ENCODE results near the gene SQSTM1. TPM values are rescaled to one million over a fixed set of nuclear protein-coding genes. Genes with fewer than 3 reads are reported as not detected.

SQSTM1 gene
- total and polyA plus RNA-seq, 12 donors, result 131 to 466 (median 387) TPM

DNA sequence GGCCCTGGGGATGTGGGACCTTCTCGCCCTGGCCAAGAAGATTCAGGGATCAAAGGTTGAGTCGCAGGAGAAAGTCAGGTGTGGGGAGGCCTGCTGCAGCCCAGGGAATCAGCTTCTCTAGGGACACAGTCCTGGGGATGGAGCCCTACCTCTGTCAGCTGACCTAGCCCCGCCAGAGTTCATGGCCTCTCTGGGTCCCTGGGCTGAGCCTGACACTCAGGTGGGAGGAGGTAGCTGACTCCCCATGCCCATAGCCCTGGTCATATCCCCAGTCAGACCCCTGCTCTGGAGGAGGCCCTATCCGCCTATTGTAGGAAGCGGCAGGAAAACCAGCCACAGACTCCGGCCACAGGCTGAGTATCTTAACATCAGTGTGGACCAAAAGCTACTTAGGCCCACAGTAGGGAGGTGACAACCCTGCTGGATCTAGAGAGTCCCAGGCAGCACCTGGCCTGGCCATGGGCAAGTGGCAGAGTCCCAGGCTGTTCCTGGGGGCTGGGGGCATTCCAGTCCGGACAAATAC is 52.9 kb downstream of the SQSTM1 start:
- Histone ChIP-seq H3K9me3 (no peaks in the 10 kb centered on the region), H3K27me3 (no peaks in the 10 kb centered on the region), H3K4me1 (peaks cover 0 to 11% (median 0%) of the 10 kb centered on the region in 9 donors), H3K27ac (no peak overlapping the region), H3K36me3 (peaks cover 0 to 97% (median 40%) of the 10 kb centered on the region in 9 donors), H3K4me3 (no peak overlapping the region)
- no peak for DNase-seq
- WGBS, 2 donors, result 90 to 93% methylated on average over 7 of the region's 7 CpGs
- ATAC-seq, result no peak
- intact Hi-C loops (cut with DNase I), result loop anchor here in 1 of 10 donors (5.0 kb wide), 1 partner anchor 34 kb away; the partner anchor contains the start of gene TBC1D9B
- no peak for TF ChIP-seq CTCF (IDR thresholded peaks at IDR 0.05)

DNA sequence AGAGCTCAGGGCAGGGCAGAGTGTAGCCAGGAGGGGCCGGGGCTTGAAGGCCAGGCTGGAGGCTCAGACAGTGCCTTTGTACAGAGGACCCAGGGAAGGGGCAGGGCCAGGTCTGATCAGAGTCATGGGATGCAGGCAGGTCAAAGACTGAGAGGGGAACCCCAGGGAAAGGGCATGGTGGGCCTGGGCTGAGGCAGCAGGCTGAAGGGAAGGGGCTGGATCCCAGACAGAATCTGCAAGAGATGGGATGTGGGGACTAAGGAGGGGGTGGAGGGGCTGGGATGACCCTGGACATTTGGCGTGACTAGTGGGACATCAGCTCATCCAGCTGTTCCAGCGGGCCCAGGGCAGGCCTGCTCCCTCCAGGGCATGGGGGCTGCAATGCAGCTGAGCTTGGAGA is 53.4 kb downstream of the SQSTM1 start:
- 93 to 95% methylated on average over 3 of the region's 3 CpGs for WGBS, 2 donors
- Histone ChIP-seq H3K4me1 (peaks cover 0 to 11% (median 0%) of the 10 kb centered on the region in 9 donors), H3K27ac (no peak overlapping the region), H3K36me3 (peaks cover 0 to 97% (median 42%) of the 10 kb centered on the region in 9 donors), H3K9me3 (no peaks in the 10 kb centered on the region), H3K4me3 (no peak overlapping the region), H3K27me3 (no peaks in the 10 kb centered on the region)
- no peak for ATAC-seq
- no peak for TF ChIP-seq CTCF (IDR thresholded peaks at IDR 0.05)
- intact Hi-C loops (cut with DNase I), result loop anchor here in 1 of 10 donors (5.0 kb wide), 1 partner anchor 33 kb away; the partner anchor contains the start of gene TBC1D9B
- DNase-seq, result no peak

GRCh38 chr5:179874536-179875292 is 54.0 kb downstream of the SQSTM1 start:
- no peak for TF ChIP-seq CTCF (IDR thresholded peaks at IDR 0.05)
- WGBS, 2 donors, result 97 to 98% methylated on average over 28 of the region's 28 CpGs
- Histone ChIP-seq H3K27me3 (no peaks in the 10 kb centered on the region), H3K4me3 (no peak overlapping the region), H3K36me3 (peaks cover 0 to 97% (median 44%) of the 10 kb centered on the region in 9 donors), H3K4me1 (peaks cover 0 to 11% (median 0%) of the 10 kb centered on the region in 9 donors), H3K9me3 (no peaks in the 10 kb centered on the region), H3K27ac (no peak overlapping the region)
- intact Hi-C loops (cut with DNase I), result loop anchor here in 1 of 10 donors (5.0 kb wide), 1 partner anchor 33 kb away; the partner anchor contains the start of gene TBC1D9B
- DNase-seq, result no peak
- no peak for ATAC-seq

DNA sequence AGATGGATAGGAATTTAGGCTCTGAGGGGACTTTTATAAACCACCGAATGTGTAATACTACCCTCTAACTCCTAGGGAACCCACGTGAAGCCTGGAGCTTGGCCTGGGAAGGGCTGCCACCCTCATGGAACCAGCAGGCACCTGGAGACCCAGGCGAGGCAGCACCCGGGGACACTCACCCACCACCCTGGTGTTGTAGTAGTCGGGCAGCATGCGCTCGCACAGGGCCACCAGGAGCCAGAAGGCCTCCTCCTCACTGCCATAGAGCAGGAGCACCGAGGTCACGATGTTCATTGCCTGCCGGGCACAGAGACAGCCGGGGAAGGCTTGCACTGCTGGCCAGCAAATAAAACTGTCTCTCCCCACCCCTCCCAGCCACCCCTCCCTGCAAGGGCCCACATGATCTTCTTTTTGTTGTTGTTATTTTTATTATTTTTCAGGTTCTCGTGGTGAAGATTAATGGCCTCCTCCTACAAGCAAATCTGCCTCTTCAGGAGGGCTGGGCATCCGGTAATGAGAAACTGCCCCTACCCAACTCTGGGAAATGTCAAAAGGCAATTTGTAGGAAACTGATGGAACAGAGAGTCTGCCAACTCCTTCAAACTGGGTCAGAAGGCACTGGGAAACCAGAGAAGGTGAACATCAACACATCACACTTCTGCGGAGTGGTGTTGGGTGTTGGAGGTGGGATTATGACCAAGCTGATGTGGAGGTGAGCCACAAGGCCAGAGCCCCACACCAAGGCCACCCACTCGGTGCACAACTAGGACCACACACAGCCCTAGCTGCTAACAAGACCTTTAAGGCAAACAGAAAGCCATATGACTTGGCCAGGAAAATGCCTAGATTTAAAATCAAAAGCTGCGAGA is 55.3 kb downstream of the SQSTM1 start:
- Histone ChIP-seq H3K4me3 (no peak overlapping the region), H3K4me1 (peaks cover 0 to 2% (median 0%) of the 10 kb centered on the region in 9 donors), H3K27me3 (no peaks in the 10 kb centered on the region), H3K36me3 (peaks cover 0 to 97% (median 42%) of the 10 kb centered on the region in 9 donors), H3K27ac (no peak overlapping the region), H3K9me3 (no peaks in the 10 kb centered on the region)
- intact Hi-C loops (cut with DNase I), result no loop called here
- no peak for TF ChIP-seq CTCF (IDR thresholded peaks at IDR 0.05)
- 93 to 95% methylated on average over 16 of the region's 16 CpGs for WGBS, 2 donors
- DNase-seq (no peak), ATAC-seq (no peak)
